HL-60 (cell line): Measurements from ENCODE around the gene CAMTA1.

ENCODE experiments used
- DNase-seq, 2 experiments: peaks; one replicate each; pipeline ENCODE4 v3.0.0-alpha.2; 2010 to 2020; ENCODE audit warnings: low read depth in 1 of 2, low spot score in 1 of 2
- H3K27ac ChIP-seq: fragments of 250-450 bp; sonication (Bioruptor Pico); replicated peaks from 2 replicates; pipeline ENCODE4 v1.5.1; 2020; ENCODE audit warnings: mild to moderate bottlenecking, moderate library complexity
- H3K27me3 ChIP-seq: fragments of 250-450 bp; sonication (Bioruptor Pico); 2 replicates; pipeline ENCODE4 v1.5.1; 2021; ENCODE audit warnings: mild to moderate bottlenecking, moderate library complexity; ENCODE audit not compliant: insufficient read depth, poor library complexity, severe bottlenecking
- H3K4me3 ChIP-seq: replicated peaks from 2 replicates; pipeline ENCODE4 v1.5.1; 2011; ENCODE audit warnings: mild to moderate bottlenecking, control low read depth, low read length; ENCODE audit not compliant: insufficient read depth
- CTCF ChIP-seq: IDR thresholded peaks from one replicate; pipeline ENCODE4 v1.5.1; 2011; ENCODE audit warnings: low read length, control low read depth, inconsistent platforms; ENCODE audit not compliant: insufficient read depth
- GABPA ChIP-seq: IDR thresholded peaks from 2 replicates; pipeline ENCODE4 v1.6.1; 2012; ENCODE audit warnings: low read depth
- POLR2AphosphoS5 ChIP-seq: IDR thresholded peaks from 2 replicates; pipeline ENCODE4 v1.6.1; 2012; ENCODE audit warnings: low read depth
- REST ChIP-seq: IDR thresholded peaks from 2 replicates; pipeline ENCODE4 v1.6.1; 2012; ENCODE audit warnings: low read depth; ENCODE audit not compliant: insufficient replicate concordance
- SPI1 ChIP-seq: IDR thresholded peaks from 2 replicates; pipeline ENCODE4 v1.6.1; 2012; ENCODE audit warnings: low read depth, mild to moderate bottlenecking, borderline replicate concordance

The CAMTA1 gene

GRCh38 chr1:7320661-7321060, 535.4 kb downstream of the CAMTA1 start:
- no peaks in the 10 kb centered on the region for H3K27me3 ChIP-seq
- TF ChIP-seq REST = no peak
- no peak for TF ChIP-seq POLR2AphosphoS5
- no peak for TF ChIP-seq GABPA
- TF ChIP-seq CTCF = no peak
- no peak for TF ChIP-seq SPI1
- H3K4me3 ChIP-seq = no peak overlapping the region
- no peak for DNase-seq
- no peak overlapping the region for H3K27ac ChIP-seq

- no peak overlapping the region for H3K4me3 ChIP-seq
These were observed 537.1 kb downstream of the CAMTA1 start for GRCh38 chr1:7322283-7322785.

More at GRCh38 chr1:7322283-7322785, 537.1 kb downstream of the CAMTA1 start:
- no peak for TF ChIP-seq REST
- no peak for TF ChIP-seq GABPA
- no peak for TF ChIP-seq POLR2AphosphoS5
- TF ChIP-seq SPI1 = no peak
- no peak for TF ChIP-seq CTCF
- Histone ChIP-seq H3K27me3 (no peaks in the 10 kb centered on the region), H3K27ac (no peak overlapping the region)
- no peak for DNase-seq
